CD4-positive, alpha-beta T cell treated with Interleukin-10 for 1 hour (primary cell): ENCODE measurements around the gene SHC3.

Source experiments
- DNase-seq: peaks from one replicate; pipeline ENCODE4 v3.0.0-alpha.2; 2020

Gene SHC3

DNA sequence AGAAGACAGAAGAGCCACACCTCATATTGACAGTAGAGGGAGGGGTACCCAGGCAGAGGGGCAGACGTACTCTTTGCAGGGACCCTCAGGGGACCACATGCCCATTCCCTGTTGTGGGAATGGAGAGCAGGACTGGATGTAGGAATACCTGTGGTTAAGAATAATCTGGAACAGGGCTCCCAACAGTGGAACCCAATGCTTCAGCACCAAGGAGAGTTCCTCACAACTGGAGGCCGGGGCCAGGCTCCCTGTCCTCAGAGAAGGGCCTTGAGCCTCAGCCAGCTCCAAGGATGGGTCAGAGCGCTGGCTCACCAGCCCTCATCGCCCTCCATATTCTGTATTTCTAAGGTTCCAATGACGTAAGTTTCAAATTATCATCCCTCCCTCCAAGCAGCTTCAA is 7.4 kb upstream of the SHC3 start:
- DNase-seq, result no peak

DNA sequence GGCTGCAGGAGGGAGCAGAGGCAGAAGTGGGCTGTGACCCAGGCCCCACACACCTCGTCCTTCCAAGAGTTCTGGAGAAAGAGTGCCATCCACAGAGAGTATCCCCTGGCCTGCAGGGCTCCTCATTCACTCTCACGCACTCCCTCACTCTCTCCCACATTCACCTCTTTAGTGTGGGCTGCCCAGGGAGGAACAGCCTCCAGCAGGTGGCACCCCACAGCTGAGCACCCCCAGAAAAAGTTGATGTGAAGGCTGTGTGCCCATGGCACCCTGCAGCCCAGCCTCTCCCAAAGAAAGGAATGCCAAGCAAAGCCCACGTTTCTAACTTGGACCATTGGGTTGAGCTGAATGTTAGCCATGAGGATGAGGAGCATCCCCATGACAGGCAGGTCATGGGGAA is 4.5 kb upstream of the SHC3 start:
- DNase-seq, result no peak

DNA sequence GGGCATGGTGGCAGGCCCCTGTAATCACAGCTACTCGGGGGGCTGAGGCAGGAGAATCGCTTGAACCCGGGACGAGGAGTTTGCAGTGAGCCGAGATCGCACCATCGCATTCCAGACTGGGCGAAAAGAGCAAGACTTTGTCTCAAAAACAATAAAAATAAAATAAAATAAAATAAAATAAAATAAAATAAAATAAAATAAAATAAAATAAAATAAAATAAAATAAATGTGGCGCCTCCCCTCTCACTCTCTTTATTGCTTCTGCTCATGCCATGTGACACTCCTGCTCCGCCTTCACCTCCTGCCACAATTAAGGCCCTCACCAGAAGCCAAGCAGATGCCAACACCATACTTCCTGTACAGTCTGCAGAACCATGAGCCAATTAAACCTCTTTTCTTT is 3.8 kb upstream of the SHC3 start:
- DNase-seq, result no peak

DNA sequence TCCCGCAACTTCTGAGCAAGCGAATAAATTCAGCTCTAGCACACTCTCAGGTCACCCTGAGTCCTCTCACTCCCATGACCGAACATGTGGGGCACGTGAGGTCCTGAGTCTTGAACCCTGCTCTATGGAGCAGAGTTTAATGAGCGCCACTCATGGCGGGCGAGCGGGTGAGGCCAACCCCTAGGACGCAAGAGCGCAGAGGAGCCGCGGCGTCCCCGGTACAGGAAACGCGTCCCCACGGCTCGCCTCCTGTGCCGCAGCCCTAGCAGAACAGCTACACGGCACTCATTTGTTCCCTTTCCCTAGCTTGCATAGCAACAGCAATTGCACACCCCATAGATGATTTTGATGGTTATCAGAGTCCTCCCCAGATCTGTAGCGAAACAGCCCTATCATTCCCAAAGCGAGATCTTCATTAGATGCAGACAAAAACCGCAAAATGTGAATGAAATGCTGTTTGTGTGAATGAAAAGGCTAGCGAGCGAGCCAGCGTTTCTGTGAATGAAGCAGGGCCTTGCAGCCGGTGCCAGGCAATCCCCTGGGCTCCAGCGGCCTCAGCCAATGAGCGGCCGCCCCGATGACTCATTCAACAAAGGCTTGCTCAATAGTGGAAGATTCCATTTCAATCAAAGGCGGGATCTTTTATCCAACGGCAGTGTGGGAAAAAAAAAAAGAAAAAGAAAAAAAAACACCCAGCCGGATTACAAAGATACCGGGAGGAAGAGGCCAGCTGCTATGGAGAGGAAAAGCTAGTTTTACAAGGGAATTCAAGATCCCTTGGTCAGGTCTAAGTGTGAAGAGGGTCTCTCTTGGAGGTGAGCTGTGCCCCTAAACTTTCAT is 1.5 kb upstream of the SHC3 start:
- no peak for DNase-seq

DNA sequence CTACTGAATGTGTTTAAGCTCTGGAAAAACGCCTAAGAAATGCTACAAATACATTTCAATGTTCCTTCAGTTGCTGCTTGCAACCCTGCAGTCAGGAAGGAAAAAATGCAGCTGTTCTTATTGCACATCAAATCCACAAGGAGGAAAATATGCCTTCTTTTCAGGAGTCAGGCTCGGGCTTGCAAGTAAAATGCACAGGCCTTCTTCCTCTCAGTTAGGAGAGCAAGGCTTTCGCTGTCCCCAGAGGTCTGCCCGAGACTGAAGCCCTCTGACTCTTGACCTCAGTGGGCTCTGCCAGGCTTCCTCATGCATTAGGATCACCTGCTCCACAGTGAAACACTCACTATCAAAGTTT is 899 bp upstream of the SHC3 start:
- DNase-seq, result no peak

DNA sequence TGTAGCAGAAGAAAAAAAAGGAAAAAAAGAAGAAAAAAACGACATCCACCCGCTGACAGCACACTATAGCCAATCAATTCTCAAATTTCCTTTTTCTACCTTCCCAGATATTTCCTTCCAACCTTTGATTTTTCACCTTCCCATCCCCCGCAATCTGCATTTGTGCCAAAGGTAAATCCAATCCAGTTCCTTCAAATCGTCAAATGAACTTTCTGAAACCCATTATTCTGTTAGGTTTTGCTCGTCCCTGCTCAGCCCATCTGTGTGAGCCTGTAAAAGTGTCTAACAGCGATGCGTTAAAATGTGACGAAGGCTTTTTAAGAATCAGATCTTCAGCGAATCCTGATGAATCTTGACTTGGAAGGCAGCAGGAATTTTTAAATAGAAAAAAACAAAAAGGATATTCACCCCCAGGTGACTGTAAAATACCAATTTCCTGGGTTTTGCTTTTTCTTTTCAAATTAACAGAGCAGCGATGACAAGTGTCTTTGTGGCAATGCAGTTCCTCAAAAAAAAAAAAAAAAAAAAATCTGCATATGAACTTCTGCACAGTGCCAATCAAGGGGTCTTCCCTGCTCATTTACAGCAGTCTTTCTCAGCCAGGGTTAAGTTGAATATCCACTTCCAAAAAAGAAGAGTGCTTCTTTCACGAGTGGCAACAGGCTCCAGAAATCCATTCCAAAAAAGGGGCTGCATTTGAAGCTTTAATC is 367 bp upstream of the SHC3 start:
- no peak for DNase-seq

DNA sequence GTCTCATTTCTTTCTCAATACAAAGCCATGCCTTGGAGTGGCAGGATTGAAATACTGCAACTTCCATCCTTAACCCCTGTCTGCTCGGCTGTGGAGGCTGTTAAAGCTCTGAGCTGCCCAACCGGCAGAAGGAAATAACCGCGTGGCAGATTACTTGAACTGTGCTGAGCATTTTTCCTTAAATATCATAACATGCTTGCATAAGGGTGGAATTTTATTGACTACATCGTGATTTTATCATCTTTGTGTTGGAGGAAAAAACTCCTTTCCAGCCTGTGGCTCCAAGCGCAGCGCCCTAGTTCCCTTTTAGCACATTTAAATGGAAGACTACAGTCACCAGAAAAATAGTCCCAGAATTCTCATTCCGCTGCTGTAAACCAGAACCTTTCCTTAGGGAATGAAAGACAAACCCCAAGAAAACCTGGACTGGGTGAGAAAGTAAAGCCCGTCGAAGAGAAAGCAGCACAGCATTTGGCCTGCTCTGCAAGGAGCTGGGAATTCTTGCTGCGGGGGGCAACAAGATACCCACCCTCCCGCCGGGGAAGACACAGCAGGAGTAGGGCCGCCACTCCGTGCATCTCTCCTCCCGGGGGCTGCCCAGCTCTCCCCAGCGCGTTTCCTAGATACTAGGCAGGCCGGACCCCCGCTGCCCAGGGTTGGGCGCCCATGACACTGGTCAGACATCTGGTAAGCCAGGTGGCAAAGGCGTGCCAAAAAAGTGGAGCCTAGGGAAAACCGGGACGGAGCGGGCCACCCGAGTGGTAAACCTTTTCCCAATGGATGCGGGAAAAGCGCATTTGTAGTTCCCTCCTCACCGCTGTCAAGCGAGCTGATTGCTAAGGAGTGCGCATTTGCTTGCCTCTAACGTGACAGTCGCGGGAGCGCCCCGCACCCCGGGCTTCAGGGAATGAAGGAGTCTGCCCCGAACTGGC is 1.3 kb downstream of the SHC3 start:
- DNase-seq, result no peak

DNA sequence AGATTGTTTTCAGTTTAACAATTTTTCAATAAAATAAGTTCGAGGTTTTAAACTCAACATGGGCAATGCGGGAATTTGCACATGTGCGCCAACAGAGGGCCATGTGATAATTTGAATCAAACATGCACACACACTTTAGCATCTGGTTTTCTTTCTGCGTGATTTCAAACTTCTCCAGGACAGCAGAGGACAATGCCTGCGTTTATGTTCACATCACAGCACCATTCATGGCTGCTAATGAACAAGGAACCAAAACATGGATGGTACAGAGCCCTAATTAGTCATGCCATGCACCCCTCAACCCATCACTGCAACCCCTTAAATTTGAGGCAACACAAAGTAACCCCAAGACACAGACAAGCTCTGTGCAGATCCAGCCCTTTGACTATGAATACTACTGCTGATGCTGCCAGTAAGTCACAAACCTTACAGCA is 2.8 kb downstream of the SHC3 start:
- DNase-seq, result no peak

DNA sequence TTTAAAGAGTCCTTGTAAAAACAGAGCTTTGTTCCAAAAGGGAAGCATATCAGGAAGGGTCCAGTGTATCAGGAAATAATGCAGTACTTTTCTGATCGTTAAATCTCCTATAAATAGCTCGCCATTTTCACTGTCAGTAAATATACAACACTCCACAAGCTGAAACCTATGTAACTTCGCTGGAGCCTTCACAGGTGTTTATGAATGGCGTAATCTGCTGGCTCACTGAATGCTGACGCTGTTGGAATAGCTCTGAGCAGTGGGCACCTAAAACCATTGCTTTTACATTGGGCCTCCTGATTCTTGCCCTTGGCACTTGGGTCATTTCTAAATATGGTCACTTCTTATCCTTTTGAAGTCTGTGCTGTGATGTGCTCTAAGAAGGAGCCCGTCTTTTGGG is 4.3 kb downstream of the SHC3 start:
- DNase-seq, result no peak

DNA sequence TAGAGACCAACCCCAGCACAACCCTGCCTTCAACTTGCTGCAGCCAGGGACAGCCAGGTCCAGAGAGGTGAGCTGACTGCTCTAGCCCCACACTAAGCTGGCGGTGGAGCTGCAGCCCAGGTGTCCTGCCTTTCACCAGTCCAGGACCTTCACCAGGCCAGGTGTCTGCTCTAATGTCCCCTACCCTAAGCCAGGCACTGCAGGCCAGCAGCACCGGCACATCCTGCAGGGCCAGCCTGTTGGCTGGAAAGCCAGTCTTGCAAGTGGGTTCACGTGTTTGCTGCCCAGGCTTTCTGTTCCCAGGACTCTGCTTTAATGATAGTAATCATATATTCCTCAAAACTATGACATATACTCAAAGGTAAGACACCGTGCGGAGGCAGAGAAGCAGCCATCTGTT is 5.5 kb downstream of the SHC3 start:
- no peak for DNase-seq

DNA sequence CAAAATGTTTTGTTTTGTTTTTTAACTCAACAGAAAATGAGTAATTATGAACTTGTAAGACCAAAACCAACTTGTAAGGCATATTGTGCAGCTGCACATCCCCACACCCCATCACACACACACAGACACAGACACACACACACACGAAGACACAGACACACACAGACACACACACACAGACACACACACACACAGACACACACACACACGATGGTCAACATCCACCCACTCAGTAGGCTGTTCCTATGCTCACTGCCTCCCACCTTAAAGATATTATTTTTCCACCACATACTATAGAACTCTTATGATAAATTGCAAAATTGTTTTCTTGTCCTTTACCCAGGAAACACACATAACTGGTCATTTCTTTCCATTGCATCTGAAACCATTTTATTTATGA is 6.2 kb downstream of the SHC3 start:
- DNase-seq, result no peak

DNA sequence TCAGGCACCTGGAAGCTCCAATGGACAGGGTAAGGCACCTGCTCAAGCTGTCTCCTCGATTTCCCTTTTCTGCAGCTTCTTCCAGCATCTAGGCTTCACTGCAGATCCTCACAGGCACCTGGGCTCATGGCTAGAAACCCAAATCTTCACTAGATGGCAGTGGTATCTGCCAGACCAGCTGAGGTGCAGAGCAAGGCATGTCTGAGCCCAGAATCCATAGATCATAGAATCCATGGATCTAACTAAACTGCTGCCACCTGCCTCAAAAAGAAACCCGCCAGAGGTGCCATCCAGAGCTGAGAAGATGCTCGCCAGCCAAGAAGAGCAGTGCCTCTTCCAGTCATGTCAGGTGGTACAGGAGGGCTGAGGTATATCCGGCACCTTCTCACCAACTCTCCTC is 6.9 kb downstream of the SHC3 start:
- no peak for DNase-seq

DNA sequence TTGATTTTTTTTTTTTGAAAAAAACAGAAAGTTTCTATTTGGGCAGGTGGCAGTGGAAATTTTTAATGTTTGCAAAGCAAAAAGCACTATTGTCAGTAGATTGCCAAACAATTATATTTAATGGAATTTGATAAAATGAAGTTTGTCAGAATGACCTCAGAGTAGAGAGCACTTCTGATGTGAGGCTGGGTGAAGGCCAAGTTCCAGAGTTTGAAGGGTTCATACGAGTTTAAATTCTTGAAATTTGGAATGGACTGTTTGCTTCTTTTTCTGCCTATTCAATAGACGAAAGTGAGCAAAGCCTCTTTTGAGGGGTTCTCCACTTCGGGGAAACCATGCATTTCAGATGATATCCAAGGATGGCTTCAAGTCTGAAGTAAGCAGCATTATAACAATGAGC is 7.4 kb downstream of the SHC3 start:
- no peak for DNase-seq

DNA sequence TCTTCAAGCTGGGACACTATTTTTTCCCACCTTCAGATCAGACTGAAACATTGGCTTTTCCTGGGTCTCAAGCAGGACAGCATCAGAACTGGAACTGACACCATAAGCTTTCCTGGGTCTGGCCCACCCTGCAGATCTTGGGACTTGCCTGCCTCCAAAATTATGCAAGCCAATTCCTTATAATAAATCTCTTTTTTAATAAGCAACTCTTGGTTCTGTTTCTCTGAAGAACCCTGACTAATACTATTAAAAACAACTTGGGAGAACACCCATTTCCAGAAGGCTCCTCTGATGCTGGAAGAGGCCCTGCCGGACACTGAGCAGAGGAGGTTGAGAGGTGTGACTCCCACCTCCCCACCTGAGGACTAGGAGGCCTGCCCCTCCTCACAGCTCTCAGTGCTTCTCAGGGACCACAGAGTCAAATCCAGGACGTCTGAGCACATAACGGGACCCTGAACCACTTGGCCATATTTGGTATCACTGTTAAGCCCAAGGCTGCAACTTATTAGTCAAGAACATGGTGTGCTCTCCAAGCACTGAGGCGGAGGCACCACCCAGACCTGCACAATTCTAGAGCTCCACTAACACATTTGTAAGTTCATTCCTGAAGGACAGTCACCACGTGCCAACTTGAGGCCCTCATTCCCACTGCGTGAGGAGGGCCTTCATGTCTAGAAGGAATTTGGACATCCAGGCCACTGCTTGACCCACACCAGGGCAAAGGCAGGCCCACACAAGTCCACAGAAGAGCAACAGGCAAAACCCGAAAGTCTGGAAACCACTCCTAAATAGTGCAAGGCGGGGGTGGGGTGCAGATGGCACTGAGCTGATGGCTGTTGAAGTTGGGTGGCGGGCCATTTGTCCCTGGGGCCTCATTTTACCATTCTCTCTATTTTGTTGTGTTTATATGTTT is 9.5 kb downstream of the SHC3 start:
- no peak for DNase-seq

DNA sequence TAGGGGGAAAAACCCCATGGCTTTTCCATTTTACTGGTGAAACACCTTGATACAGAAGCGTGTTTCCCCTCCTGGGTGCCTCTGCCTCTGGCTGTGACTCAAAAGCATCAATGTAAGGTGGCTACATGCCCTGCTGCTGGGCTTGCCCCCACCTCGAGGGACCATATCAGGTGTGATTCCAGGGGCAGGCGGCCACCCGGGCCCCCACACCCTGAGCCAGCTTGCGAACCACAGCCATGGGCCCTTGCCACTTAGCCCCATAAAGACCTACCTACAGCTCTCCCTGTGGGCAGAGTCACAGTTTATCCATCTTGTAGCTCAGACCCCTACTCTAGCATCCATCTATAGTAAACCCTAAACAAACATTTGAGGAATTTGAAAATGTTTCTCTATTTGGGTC is 10.8 kb downstream of the SHC3 start:
- no peak for DNase-seq

DNA sequence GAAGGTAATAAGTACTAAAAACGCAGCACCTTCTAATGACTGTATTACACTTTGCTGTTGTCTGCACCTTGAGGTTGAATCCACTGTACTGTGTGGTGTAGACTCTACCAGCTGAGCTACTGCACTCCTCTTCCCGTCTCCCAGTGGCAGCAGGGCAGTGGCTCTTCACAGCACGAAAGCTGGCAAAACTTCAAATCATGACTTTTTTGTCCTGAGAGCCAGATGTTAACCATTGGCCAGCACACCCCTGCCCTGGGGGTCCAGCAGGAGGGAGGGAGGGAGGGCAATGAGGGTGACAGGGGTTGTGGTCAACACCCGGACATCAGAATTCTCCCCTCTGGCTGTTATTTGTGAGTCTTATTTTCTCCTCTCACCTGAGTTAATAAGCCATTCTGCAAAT is 11.8 kb downstream of the SHC3 start:
- DNase-seq, result no peak

DNA sequence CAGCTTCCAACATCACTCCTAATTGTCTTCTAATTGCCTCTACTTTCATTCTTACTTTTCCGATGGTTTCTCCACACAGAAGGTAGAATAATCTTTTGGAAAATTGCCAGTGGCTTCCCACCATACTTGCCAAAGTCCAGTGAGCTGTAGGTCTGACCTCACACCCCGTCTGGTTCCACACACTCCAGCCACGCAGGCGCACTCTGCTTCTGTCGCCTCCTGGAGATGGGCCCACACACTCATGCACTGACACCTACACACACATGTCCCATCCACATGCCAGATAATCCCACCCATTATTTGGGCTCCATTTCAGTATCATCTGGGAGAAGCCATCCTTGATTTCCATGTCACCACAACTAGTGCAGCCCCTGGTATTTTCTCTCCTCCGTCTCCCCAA is 12.7 kb downstream of the SHC3 start:
- no peak for DNase-seq

DNA sequence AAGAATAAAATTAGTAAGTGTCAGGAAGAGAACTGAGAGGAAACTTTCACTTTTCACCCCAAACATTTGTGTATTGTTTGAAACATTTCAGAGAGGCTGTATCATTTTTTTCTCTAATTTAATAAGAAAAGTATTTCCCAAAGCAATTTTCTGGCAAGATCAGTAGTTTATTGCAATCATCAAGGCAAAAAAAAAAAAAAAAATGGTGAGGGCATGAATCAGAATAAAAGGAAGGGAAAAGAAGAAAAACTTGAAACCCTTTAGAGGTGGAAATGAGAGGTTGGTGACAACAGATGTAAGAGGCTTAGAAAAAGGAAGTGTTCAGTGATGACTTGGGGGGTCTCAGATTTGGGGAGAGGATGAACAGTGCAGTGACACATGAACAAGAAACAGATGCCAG is 13.3 kb downstream of the SHC3 start:
- DNase-seq, result no peak

DNA sequence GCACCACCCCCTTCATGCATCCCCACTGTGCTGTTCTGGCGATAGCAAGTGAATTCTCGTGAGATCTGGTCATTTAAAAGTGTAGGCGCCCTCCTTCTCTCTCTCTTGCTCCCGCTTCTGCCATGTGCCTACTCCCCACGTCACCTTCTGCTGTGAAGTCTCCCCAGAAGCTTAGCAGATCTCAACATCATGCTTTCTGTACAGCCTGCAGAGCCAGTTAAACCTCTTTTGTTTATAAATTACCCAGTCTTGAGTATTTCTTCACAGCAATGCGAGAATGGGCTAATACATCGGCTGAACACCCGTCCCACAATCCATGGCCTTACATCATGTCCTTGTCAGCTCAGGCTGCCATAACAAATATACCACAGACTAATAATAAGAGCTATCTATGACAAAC is 17.4 kb downstream of the SHC3 start:
- DNase-seq, result no peak

DNA sequence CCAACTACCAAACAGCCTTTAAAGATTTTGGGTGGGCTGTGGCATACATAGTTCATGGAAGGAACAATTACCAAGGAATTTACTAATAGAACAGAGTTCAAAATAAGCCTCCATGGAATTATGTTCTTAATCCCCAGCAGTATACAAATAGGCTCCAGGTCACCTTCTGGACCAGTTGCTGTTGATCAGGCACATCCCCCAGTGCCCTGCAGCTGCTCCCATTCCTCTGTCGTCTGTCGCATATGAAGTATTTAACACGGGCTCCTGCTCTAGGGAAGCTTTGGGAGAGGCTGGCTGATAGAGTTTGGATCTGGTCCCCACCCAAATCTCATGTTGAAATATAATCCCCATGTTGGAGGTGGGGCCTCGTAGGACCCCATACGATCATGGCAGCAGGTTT is 17.8 kb downstream of the SHC3 start:
- no peak for DNase-seq

DNA sequence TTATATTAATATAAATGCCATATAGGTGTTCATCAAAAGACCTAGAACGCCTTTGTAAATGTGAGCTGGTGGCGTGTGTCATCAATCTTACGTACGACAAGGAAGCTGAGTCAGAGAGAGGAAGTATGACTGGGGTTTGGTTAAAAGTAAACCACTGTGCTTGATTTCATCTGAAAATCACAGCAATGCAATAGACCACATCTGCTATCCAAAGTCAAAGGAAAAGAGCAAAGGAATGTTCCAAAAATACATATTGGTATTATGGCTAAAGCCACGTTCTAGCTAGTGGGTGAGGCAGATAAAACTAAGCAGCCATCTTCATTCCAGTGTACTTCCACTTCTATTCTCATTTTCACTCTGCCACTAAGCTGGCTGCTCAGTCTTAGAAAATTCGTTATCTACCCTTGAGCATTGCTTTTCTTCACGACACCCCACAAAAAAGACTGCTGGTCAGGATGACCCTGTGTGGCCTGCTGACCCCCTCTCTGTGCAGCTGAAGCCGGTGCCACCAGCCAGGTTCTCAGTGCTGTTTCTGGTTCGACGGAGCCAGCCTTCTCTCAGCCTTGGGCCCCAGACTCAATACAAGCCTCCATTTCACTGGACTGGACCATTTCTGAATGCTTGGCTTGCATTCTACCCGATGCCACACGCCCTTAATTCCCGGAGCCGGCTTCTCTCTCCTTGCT is 23.8 kb downstream of the SHC3 start:
- peak; percentile 6 for DNase-seq

DNA sequence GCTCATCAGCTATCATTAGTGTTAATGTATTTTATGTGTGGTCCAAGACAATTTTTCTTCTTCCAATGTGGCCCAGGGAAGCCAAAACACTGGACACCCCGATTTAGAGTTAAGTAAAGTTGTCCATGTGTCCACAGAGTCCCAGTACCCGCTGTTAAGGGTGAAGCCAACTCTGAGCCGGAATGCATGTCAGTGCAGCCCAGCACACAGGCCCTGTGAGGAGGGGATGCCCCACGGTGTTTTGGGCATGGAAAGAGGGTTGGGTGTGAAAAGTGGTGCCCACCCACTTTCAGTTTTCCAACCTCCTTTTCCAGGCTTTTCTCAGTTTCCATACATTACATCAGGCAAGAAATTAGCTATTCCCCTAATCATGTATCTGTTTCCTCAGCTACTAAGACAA is 24.4 kb downstream of the SHC3 start:
- DNase-seq, result no peak
